GM19351 (cell line): ENCODE measurements around the gene CDH2.

ENCODE experiments used
- ATAC-seq: cut with Tn5 transposase; IDR thresholded peaks from one replicate; pipeline ENCODE4 v1.9.1; 2021; ENCODE audit warnings: mild to moderate bottlenecking, moderate library complexity; ENCODE audit not compliant: unreplicated experiment

Gene CDH2

DNA sequence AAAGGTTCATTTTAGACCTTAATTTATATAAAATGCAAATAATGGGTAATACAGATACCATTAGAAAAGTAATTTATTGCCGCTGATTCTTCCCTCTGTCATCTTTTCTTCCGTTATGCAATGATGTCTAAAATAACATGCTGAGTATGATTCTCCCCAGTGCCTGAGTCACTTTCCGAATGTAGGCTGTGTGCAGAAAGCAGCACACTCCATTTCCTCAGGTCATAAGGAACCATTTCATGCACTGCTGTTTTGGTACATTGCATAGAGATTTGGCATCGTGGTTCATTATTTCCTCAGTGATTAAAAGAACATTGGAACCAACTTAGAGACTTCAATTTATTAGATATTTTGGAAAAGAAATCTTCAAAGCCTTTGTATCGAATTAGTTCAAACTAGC, 173.5 kb downstream of the CDH2 start:
- ATAC-seq = no peak

DNA sequence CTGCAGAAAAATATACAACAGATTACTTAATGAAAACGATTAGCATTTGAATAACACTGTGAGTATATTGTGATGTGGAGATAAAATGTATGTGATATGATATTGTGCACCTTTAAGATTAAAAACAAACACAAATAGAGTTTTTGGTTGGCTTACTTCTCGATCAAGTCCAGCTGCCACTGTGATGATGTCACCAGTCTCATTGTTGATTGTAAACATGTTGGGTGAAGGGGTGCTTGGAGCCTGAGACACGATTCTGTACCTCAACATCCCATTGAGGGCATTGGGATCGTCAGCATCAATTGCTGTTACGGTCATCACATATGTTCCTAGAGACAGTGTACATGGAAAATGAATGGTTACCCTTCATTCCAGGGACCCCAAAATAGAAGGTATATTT, 174.1 kb downstream of the CDH2 start:
- no peak for ATAC-seq

DNA sequence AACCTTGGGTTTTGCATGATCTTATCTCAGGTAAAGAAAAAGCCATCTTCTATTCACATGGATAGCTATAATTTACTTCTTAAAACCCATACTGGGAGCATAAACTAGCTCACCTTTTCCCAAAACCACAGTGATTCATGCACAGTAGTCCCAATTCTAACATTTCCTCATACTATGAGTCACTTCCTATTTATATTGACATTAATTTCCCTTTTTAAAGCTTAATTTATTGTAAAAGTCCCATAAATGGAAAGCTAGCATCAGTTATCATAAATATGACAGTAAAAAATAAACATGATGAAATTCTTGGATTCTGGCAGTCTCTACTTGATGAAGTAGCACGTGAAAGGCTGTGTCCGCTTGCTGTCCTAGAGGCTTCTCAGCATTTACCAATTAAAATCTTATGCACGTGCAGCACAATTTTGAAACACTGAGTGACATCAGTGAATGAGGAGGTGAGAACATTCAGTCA, 180.1 kb downstream of the CDH2 start:
- no peak for ATAC-seq

DNA sequence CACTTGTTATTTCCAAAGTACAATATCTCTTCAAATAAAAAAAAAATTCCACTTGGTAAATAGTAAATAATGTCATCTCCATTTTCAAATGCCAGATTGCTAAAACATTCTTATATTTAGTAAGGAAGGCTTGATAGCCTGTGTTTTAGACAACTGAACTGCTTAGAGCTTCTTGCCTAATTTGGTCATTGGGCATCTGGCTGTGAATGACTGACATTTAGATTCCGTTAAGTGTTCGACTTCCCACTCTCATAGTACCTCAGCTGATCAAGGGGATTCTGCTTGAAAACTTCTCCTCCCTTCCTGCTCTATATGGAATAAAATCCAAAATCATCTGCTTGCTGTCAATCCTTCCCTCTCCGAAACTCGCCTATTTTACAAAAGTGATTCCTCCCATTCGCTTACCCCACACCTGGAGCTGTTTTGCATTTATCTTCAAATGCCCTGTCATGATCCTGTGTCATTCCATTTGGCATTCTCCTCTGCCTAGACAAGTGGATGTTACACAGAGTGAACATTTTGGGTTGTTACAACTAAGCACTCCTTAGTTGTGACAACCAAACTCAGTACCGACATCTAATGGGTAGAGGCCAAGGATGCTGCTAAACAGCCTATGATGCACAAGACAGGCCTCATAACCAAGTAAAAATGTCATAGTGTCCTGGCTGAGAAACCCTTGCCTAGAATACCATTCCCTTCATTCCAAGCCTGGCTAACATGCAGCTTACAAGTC, 181.0 kb downstream of the CDH2 start:
- ATAC-seq = no peak

DNA sequence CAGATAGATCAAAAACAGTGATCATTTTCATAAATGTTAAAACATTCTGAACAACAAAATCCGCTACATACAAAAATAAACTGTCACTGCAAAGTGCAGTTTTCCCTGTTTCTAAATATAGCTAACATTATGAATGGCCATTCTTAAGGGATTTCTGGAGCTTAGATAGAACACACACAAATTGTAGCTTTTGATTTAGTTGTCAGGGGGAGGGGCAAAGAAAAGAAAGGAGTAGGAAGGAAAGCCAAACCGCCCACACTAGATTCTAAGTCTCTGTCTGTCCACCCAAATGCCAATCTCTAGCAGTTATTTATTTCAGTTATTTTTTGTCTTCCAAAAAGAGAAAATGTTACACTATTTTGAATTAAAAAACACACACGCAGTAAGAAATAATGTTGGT, 182.4 kb downstream of the CDH2 start:
- ATAC-seq = no peak

DNA sequence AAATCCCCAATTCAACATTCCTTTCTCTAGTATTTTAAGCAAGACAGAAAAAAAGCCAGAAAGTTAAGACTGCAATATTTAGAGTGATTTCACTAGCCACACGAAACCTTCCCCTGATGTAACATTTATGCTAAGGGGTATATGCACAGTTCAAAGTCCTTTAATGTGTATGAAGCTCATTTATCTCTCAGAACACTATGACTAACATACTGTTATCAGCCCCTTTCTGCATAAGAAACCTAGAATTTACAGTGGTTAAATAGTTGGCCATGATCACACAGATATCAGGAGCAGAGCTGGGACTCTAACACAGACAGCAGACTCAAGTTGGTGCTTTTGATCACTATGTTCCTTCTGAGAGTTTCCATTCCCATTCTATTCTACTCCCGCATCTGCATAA, 185.5 kb downstream of the CDH2 start:
- no peak for ATAC-seq

DNA sequence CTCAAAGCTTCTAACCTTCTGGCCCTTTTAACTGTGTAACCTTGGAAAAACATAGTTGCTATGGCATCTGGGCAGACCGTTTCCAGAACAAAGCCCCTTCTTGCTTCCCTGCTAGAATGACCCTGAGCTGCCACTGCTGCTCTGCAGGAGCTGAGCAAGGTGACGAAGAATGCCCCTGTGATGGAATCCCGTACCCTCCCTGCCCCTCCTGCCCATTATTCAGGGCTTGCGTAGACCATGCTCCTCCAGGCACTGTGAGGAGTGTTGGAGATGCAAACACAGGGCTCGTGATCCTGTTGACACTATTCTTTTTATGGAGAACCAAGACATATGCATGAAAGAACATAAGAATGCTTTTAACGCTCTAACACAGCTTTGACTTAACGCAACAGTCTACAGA, 191.1 kb downstream of the CDH2 start:
- no peak for ATAC-seq

DNA sequence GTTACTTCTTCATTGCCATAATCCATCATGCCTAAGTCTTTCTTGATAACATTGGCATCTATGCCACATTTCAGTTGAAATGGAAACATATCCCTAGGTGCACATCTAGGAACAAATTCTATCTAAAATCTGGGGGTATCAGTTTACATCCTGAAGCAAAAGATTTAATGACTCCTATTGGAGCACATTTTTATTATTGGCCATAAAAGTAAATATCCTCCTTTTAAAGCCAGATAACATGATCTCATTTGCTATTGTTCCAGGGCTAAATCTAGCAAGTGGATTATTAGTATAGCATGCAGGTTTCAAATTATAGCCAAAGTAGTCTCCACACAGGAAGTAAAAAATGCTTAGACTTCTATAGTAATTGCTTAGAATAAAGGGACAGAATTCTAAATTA, 193.2 kb downstream of the CDH2 start:
- ATAC-seq = no peak

DNA sequence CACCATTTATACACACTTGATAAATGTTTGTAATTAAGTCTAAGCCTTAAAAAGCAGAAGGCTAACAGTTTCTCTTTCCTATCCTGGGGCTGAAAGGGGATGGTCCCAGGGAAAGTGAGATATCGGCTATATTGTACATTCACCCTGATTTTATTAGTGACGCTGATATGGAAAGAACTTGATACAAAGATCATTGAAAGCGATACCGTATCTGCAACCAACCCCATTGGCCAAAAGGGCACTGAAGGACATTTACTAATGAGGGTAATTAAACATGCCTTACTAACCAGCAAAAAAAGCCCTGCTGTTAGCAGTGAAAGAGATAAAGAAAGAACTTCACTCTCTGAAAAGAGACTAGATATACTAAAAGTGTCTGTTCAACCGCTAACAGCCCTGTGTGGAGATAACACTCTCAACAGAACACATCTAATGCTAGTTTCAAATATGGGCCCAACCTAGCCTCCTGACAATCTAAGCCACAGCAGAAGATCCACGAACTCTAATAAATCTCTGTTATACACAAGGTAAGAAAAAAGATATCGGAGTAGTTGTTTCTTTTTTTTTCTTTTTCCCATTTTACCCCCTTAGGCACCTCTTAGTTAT, 200.0 kb downstream of the CDH2 start:
- ATAC-seq = no peak

DNA sequence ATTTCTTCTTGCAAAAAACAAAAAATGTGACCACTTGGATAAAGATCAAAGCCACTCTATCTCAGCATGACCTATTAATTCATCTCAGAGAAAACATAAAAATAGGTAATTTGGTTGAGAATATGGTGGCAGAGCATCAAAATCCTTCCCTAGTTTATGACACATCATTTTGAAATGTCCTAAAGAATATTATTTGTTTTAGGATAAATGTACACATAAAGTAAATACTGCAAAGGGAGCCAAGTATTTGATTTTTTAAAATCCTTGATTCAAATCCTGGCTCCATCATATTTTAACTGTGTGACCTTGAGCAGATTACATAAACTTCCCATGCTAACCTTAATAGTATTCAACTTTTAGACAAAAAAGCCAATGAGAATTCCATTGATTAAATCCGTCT, 206.6 kb downstream of the CDH2 start:
- no peak for ATAC-seq

DNA sequence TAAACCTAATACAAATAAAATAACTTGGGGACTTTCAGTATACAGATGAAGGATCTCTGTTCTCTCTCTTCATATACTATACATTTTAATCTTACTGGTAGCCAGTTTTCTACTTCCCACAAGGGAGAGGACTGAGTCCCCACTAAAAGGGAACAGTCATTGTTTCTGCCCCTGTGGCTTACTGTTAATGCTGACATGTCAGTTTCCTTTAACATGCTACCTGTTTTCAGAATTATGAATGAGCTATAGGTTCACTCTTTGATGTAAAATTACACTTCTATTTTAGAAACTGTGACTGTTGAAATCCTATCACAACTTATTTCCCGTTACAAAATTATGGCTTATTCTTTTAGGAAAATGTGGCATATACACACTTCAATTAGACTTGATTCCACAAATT, 207.7 kb downstream of the CDH2 start:
- ATAC-seq = no peak

DNA sequence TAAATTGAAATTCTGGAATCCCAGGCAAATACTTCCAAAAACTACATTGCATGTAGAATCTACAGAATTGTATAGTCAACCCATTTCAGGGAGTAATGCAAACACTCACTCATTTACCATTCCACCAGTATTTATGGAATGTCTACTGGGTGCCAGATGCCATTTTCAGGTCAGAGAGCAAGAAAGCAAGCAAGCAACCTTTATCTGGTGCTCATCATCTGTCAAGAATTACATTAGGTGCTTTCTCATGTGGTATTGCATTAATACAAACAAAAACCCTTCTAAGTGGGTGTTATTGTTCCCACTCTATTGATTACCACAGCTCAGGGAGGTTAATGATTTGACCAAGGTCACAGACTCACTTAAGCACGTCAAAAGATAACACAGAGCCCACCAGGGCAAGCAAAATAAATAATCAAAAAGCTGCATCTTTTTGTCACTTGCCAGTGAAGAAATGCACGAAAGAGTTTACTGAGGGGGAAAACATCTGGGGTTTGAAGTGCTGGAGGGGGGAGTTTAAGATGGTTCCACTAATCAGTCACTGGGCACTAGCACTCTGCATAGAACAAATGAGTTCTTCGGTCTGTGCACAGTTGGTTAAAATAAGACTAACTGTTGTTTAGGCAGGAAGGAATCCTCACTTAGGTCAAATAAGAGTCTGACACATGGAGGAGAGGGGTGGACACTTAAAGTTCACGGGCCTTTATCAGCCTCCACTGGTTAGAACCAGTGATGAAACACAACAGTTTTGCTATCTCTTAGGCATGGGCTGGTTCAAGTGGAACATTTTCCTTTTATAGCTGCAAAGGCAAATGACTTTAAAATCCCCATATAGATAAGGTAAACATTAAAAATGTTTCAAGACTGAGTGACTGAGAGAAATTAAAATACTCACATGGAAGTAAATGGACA, 208.8 kb downstream of the CDH2 start:
- no peak for ATAC-seq

DNA sequence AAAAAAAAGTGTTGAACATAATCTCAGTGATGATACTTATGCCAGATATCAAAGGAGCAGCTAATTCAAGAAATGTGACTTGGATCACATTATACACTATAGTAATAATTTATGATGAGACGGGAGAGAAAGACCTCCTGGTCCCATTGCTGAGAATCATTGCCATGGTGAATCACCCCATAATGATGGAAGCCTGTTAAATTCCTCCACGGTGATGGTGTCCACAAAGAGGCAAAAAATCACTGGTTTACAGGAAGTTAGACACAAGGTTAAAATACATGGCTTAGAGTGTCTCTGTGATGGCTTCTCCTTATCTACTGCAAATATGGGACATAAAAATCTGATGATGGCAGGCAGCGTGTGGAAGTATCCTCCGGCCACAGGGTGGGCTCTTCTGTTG, 210.0 kb downstream of the CDH2 start:
- ATAC-seq = no peak

DNA sequence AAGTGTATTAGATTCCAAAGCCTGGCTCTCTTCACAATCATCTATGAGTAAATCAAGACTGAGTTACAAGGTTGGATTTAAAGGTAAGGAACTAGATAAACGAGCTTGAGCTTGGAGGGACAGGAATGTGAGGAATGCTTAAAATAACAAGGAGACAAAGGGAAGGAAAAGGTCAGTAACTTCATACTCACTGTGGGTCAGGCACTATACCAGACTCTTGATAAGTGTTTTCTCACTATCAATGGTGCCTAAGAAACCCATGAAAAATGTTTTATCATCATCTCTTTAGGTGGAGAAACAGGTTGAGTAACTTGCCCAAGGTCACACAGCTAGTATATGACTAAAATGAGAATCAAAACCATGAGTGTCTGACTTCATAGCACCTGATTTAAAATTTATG, 212.1 kb downstream of the CDH2 start:
- no peak for ATAC-seq

DNA sequence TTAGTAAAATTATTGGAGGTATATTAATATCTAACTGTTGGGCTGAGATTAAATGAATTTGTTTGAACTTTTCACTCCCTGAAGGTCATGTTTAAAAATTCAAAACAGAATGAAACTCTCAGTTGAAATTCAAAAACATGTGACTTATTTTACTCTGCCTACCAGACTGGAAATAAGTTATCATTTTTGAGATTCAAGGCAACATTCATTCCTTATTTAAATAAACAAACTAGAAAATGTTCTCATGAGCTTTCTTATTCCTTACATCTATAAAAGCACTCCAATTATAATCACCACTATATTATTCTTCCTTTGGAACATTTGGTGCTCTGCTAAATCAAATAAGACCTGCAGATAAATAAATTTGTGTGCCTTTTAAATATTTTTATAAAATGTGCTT, 217.8 kb downstream of the CDH2 start:
- no peak for ATAC-seq

DNA sequence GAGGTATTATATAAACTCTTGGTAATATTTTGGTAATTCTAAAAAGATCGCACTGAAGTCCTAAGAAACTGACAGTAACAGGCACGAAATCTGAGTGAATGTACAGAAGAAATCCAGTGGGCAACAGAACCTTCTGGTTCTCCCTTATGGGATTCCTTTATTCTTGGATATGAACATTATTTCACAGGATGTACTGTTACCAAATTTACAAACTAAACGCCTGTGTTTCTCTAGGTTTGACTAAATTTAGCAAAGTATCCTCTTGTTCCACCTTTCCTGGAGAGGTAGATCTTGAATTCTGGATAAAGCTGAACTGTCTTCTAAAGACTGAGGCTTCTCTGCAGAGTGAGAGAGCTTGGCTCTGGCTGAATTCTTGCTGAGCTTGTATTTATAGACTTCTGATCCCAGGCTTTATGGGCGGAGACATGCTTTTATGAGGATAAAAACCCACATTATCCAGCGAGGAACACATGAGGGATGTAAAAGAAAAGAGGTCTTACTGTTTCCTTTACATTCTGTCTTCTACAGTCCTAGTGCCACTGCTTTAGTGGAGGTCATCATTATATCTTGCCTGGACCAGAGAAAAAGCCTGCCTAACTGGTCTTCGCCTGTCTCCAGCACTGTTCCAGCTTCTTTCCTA, 220.8 kb downstream of the CDH2 start:
- no peak for ATAC-seq

DNA sequence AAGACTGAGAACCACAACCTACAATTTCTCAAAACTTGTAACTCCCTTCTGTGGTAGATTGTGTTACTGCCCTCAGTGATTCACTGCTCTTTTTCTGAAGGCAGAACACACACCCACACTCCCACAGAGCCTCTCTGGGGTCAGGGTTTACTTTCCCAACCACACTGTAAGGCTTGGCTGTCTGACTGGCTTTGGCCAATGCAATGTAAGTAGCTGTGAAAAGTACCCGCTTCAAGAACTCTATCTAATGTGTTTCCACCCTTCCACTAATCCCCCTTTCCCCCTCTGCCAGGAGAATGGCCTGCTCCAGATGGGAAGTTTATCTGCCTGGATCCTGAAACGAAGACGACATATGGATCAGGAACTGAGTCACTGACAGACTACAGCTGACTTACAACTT, 222.7 kb downstream of the CDH2 start:
- ATAC-seq = no peak

DNA sequence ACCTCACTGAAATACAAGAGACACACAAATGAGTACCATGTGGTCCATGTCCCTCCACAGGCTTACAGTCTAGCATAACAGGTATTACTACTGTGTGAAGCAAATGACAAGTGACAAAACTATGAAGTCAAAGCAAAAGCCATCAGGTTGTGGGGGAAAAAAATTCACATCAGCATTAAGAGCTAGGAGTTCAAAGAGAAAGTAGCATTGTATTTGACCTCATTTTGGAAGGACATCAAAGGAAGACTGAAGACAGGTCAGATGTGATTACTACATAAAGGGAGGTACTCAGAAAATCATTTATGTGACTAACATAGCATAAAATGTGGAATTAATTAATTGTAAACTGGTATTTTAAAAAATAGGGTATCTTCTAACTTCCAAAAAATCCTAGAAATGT, 224.2 kb downstream of the CDH2 start:
- ATAC-seq = no peak

DNA sequence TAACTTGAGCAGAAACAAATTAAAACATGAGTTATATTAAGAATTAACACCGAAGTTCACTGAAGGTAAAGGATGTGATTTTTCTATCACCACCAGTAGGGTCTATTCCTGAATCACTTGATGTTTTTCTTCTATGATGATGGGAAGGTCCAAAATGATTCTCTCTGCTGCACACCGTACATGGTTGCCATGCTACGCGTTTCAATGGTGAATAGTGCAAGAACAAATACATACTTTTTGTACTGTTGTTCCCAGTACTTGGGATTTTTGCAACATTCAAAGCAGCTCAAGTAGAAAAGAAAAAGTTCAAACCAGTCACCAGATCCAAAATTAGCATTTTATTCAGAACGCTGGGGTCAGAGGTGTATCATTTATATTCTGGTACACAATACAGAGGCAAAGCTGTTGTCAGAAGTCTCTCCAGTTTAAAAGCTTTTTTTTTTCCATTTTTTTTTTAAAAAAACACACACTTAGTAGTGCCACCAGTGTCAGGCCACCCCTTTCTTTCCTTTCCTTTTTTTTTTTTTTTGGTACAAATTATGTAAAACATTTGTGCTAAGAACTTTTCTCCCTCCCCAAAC, 226.2 kb downstream of the CDH2 start:
- no peak for ATAC-seq

DNA sequence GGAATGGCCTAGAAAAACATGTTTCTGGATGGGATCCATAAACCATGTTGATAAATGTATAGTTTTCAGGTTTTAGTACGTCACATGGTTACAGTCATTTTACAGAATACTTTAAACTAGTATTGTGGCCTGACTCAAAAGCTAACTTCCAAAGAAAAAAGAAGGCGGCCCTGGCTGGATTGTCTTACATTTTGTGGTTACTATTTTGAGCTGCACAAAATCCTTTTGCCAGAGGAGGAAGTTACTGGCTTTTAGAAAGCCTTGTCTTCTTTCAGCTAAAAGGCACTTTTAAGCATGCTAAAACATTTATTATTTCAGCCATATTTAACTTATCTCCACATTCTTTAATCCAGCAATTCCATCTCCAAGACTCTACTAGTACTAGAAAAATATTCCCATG, 227.9 kb downstream of the CDH2 start:
- ATAC-seq = no peak

DNA sequence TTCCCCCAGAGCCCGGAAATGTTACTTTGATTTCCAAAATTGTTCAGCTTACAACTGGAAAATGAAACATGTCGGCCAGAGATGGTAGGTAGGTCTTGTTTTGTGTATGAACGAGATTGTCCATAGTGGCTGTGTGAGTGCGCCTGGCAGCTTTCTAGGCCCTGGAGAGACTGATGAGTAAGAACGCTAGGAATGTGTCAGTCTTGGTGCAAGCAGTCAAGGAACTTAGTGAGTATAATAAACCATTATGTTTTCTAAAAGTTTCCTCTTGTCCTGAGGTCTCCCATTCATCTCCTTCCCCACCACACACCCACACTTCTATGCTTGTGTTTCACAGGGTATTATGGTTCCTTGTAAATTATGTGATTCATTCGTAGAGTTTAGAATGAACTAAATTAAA, 234.2 kb downstream of the CDH2 start:
- no peak for ATAC-seq
